Effector CD8-positive, alpha-beta T cell (primary cell): ENCODE results near the gene MPZL2.
"Not testable (repeated sequence)": the region's sequence is repeated elsewhere in the genome, so short reads cannot be mapped to it uniquely, and the experiment has no call there.

Experiments used
- DNase-seq: peaks from one replicate; lab custom pipeline; 2025; lab: John Stamatoyannopoulos, UW
- total RNA-seq, 4 experiments: gene quantifications; one replicate each; lab custom pipeline; 2026; lab: John Stamatoyannopoulos, UW

The MPZL2 gene
- 2.7 to 6.7 (median 4.1) reads per million in 4 experiments for total RNA-seq

GRCh38 chr11:118263695-118264568, at the start of gene MPZL2:
MPZL2 (minus strand) TSS chr11:118264297; CDS start chr11:118264153, 144 bp downstream.
- DNase-seq = no peak

GRCh38 chr11:118313242-118313641, 49.1 kb upstream of the MPZL2 start:
- DNase-seq = no peak

- no peak for DNase-seq
Observed at GRCh38 chr11:118312328-118312727, 48.2 kb upstream of the MPZL2 start.

GRCh38 chr11:118311518-118311917, 47.4 kb upstream of the MPZL2 start:
- DNase-seq = no peak

- DNase-seq = no peak
Observed at GRCh38 chr11:118310781-118311485, 46.8 kb upstream of the MPZL2 start.

GRCh38 chr11:118310271-118310670, 46.2 kb upstream of the MPZL2 start:
- DNase-seq = no peak

GRCh38 chr11:118308995-118309528, 45.0 kb upstream of the MPZL2 start:
- not testable (repeated sequence) for DNase-seq

- no peak for DNase-seq
Observed at GRCh38 chr11:118306556-118306955, 42.5 kb upstream of the MPZL2 start.

GRCh38 chr11:118305726-118306125, 41.6 kb upstream of the MPZL2 start:
- DNase-seq = peak; percentile 14

GRCh38 chr11:118304568-118305248, 40.6 kb upstream of the MPZL2 start, which contains the start of gene CD3E:
CD3E (plus strand) TSS chr11:118304730; CDS start chr11:118304953, 223 bp downstream.
- DNase-seq = peak; percentile 37

GRCh38 chr11:118304227-118304567, 40.1 kb upstream of the MPZL2 start:
- no peak for DNase-seq

GRCh38 chr11:118301600-118302195, 37.6 kb upstream of the MPZL2 start:
- no peak for DNase-seq

- DNase-seq = no peak
Observed at GRCh38 chr11:118295815-118296454, 31.8 kb upstream of the MPZL2 start.

GRCh38 chr11:118295199-118295598, 31.1 kb upstream of the MPZL2 start:
- no peak for DNase-seq

GRCh38 chr11:118294053-118294452, 30.0 kb upstream of the MPZL2 start:
- DNase-seq = no peak

- no peak for DNase-seq
Observed at GRCh38 chr11:118291477-118292135, 27.5 kb upstream of the MPZL2 start.

GRCh38 chr11:118290923-118291322, 26.8 kb upstream of the MPZL2 start:
- no peak for DNase-seq

- no peak for DNase-seq
Observed at GRCh38 chr11:118289401-118289800, 25.3 kb upstream of the MPZL2 start.

GRCh38 chr11:118287006-118287405, 22.9 kb upstream of the MPZL2 start:
- no peak for DNase-seq

- DNase-seq = no peak
Observed at GRCh38 chr11:118286545-118286944, 22.4 kb upstream of the MPZL2 start.
